Lower leg skin (tissue), 3 donors: Measurements from ENCODE around the gene PDGFA.

Experiments
- POLR2A ChIP-seq, 2 donors: fragments of 450-650 bp; IDR thresholded peaks; one replicate each; pipeline ENCODE4 v1.6.1; 2016 to 2017; ENCODE audit warnings: antibody characterized with exemption in 2 of 2, mild to moderate bottlenecking in 1 of 2, moderate library complexity in 1 of 2
- TF ChIP-seq, protein P1 (sequence below), 3 donors: fragments of 450-650 bp; IDR thresholded peaks; one replicate each; pipeline ENCODE4 v1.5.1; 2016; ENCODE audit warnings: antibody characterized with exemption in 3 of 3, mild to moderate bottlenecking in 3 of 3, moderate library complexity in 2 of 3

DNA sequence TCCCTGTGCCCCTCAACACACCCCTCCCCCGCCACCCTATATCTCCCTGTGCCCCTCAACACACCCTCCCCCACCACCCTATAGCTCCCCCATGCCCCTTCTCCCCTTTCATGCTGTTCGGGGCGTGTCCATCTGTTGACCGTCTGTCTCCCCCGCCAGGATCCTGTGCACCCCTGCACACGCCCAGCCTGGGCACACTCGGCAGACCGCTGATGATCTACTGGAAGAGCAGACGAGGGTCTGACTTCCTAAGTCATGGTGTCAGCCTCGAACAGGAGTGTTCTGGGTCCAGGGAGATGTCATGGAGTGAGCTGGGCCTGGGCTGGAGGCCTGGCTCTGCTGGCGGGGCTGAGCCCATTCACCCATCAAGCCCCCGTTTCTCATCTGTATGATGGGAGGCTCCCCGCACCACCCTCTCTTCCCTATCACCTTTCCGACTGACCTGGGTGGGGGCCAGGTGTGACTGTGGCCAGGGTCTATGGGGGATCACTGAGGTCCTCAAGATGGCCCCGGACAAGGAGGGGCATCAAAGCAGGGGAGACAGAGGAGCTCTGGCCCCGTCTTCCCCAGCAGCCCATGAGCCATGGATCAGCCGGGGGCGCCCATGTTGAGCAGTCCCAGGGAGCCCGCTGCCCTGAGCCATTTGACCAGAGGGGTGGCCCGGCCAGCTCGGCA, 48.3 kb downstream of the PDGFA start:
- TF ChIP-seq, protein P1, sequence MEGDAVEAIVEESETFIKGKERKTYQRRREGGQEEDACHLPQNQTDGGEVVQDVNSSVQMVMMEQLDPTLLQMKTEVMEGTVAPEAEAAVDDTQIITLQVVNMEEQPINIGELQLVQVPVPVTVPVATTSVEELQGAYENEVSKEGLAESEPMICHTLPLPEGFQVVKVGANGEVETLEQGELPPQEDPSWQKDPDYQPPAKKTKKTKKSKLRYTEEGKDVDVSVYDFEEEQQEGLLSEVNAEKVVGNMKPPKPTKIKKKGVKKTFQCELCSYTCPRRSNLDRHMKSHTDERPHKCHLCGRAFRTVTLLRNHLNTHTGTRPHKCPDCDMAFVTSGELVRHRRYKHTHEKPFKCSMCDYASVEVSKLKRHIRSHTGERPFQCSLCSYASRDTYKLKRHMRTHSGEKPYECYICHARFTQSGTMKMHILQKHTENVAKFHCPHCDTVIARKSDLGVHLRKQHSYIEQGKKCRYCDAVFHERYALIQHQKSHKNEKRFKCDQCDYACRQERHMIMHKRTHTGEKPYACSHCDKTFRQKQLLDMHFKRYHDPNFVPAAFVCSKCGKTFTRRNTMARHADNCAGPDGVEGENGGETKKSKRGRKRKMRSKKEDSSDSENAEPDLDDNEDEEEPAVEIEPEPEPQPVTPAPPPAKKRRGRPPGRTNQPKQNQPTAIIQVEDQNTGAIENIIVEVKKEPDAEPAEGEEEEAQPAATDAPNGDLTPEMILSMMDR (IDR thresholded peaks at IDR 0.05), result no peak
- TF ChIP-seq POLR2A (IDR thresholded peaks at IDR 0.05), result no peak
